ENCODE measurements around the gene CDH19. TPM values are rescaled to one million over a fixed set of nuclear protein-coding genes. Genes with fewer than 3 reads are reported as not detected.

The CDH19 gene
- total RNA-seq, 1 experiment from 2014 or later, result not detected

DNA sequence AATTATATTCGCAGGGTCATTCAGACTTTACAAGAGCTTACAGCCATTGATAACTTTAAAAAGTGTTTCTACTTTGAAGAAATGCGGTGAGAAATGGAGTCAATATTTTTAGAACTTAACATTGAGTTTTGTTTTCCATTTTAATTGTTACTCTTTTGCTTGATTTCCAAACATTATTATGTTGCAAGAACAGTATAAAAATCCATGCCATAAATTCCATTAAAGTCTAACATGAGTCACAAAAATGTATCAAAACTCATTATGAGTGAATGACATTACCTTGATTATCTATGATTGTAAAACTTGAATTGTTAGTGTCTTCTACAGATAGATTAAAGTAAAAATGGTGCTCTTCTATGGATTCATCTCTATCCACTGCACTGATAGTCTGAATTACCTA is 92.6 kb downstream of the CDH19 start:
- Histone ChIP-seq H3K27me3 (replicated peaks; ENCODE audit: insufficient read depth, low read depth, low read length, poor library complexity) (no peaks in the 10 kb centered on the region), H3K4me3 (ENCODE audit: low read depth, low read length, poor library complexity, severe bottlenecking) (no peak overlapping the region), H3K27ac (ENCODE audit: low read depth, low read length, poor library complexity, severe bottlenecking) (no peak overlapping the region), H3K36me3 (ENCODE audit: insufficient read depth, low read length, poor library complexity, severe bottlenecking) (no peaks in the 10 kb centered on the region), H3K9me3 (ENCODE audit: low read depth, low read length, poor library complexity, severe bottlenecking) (no peaks in the 10 kb centered on the region), H3K4me1 (ENCODE audit: insufficient read depth, low read length, poor library complexity, severe bottlenecking) (peaks cover 17% of the 10 kb centered on the region)
- intact Hi-C loops (cut with micrococcal nuclease; ENCODE audit: unreplicated experiment), result no loop called here
- no TSS peak for BruUV-seq (replicated peaks)
- ChIA-PET CTCF (no interaction called here), POLR2A (ENCODE audit: low non-redundant PET) (no interaction called here)
- no peak for TF ChIP-seq EZH2 (IDR thresholded peaks at IDR 0.05; ENCODE audit: borderline replicate concordance, low read depth, low read length, poor library complexity, severe bottlenecking)
- TF ChIP-seq, protein P1, sequence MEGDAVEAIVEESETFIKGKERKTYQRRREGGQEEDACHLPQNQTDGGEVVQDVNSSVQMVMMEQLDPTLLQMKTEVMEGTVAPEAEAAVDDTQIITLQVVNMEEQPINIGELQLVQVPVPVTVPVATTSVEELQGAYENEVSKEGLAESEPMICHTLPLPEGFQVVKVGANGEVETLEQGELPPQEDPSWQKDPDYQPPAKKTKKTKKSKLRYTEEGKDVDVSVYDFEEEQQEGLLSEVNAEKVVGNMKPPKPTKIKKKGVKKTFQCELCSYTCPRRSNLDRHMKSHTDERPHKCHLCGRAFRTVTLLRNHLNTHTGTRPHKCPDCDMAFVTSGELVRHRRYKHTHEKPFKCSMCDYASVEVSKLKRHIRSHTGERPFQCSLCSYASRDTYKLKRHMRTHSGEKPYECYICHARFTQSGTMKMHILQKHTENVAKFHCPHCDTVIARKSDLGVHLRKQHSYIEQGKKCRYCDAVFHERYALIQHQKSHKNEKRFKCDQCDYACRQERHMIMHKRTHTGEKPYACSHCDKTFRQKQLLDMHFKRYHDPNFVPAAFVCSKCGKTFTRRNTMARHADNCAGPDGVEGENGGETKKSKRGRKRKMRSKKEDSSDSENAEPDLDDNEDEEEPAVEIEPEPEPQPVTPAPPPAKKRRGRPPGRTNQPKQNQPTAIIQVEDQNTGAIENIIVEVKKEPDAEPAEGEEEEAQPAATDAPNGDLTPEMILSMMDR (conservative IDR thresholded peaks at IDR 0.05; ENCODE audit: low read depth, low read length), result no peak
- DNase-seq (ENCODE audit: low spot score), result no peak

DNA sequence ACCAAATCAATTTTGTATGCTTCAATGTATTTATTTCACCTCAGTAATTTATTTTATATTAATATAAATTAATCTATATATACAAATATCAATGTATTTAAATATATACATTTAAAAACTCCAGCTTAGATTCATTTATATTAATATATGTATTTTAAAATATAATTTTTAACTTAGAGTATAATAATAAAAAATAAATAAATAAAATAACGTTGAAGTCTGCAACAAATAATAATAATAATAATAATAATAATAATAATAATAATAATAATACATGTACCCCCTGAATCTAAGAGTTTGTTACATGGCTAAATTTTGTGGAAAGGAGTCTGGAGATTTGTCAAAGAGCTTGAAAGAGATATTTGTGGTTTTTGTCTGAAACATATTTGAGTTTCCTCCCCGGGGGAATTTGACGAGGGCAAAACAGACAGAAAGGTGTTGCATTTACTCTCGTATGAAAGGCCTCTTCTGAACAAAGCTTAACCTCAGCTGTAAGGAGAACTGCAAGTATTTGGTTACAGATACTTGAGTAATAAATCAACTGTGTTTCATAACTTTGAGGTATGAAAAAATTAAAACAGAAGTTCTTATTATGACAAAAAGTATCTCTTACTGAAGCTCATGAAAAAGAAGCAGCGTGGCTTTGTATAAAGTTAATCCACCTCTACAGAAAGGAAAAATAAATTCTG is 93.4 kb downstream of the CDH19 start:
- BruUV-seq (replicated peaks), result no TSS peak
- CTCF ChIA-PET, result no interaction called here

DNA sequence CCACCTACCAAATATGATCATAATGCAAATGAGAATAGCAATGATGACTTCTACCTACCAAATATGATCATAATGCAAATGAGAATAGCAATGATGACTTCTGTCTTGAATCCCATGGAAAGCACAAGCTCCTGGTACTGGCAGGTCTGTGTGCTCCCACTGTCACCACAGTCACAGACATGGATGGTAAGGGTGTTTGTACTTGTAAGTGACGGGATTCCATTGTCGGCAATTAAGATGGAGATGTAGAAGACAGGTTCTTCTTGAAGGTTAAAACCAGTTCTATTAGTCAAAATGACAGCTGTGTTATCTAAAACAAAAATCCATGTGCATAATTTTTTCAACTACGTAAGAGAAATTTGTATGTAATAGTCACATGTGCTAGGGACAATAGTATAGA is 95.0 kb downstream of the CDH19 start:
- Histone ChIP-seq H3K36me3 (ENCODE audit: insufficient read depth, low read length, poor library complexity, severe bottlenecking) (no peaks in the 10 kb centered on the region), H3K4me1 (ENCODE audit: insufficient read depth, low read length, poor library complexity, severe bottlenecking) (peaks cover 17% of the 10 kb centered on the region), H3K4me3 (ENCODE audit: low read depth, low read length, poor library complexity, severe bottlenecking) (no peak overlapping the region), H3K27ac (ENCODE audit: low read depth, low read length, poor library complexity, severe bottlenecking) (no peak overlapping the region), H3K9me3 (ENCODE audit: low read depth, low read length, poor library complexity, severe bottlenecking) (no peaks in the 10 kb centered on the region), H3K27me3 (replicated peaks; ENCODE audit: insufficient read depth, low read depth, low read length, poor library complexity) (no peaks in the 10 kb centered on the region)
- TF ChIP-seq, protein P1 (conservative IDR thresholded peaks at IDR 0.05; ENCODE audit: low read depth, low read length), result no peak
- TF ChIP-seq EZH2 (IDR thresholded peaks at IDR 0.05; ENCODE audit: borderline replicate concordance, low read depth, low read length, poor library complexity, severe bottlenecking), result no peak
- no peak for DNase-seq (ENCODE audit: low spot score)
- intact Hi-C loops (cut with micrococcal nuclease; ENCODE audit: unreplicated experiment), result no loop called here
- ChIA-PET CTCF (no interaction called here), POLR2A (ENCODE audit: low non-redundant PET) (no interaction called here)
- BruUV-seq (replicated peaks), result no TSS peak

More for the DNA sequence above, 93.4 kb downstream of the CDH19 start:
- Histone ChIP-seq H3K4me1 (ENCODE audit: insufficient read depth, low read length, poor library complexity, severe bottlenecking) (peaks cover 17% of the 10 kb centered on the region), H3K27ac (ENCODE audit: low read depth, low read length, poor library complexity, severe bottlenecking) (no peak overlapping the region), H3K4me3 (ENCODE audit: low read depth, low read length, poor library complexity, severe bottlenecking) (no peak overlapping the region), H3K27me3 (replicated peaks; ENCODE audit: insufficient read depth, low read depth, low read length, poor library complexity) (no peaks in the 10 kb centered on the region), H3K9me3 (ENCODE audit: low read depth, low read length, poor library complexity, severe bottlenecking) (no peaks in the 10 kb centered on the region), H3K36me3 (ENCODE audit: insufficient read depth, low read length, poor library complexity, severe bottlenecking) (no peaks in the 10 kb centered on the region)
- no peak for DNase-seq (ENCODE audit: low spot score)
- TF ChIP-seq, protein P1 (conservative IDR thresholded peaks at IDR 0.05; ENCODE audit: low read depth, low read length), result no peak
- no peak for TF ChIP-seq EZH2 (IDR thresholded peaks at IDR 0.05; ENCODE audit: borderline replicate concordance, low read depth, low read length, poor library complexity, severe bottlenecking)
- intact Hi-C loops (cut with micrococcal nuclease; ENCODE audit: unreplicated experiment), result no loop called here
- POLR2A ChIA-PET (ENCODE audit: low non-redundant PET), result no interaction called here
